T-helper 1 cell (primary cell): ENCODE data around the gene FXR2.
A peak's percentile ranks its signal among the peaks of the same experiment; 100 is the strongest.
"Not testable (repeated sequence)": the region's sequence is repeated elsewhere in the genome, so short reads cannot be mapped to it uniquely, and the experiment has no call there.

Experiments
- DNase-seq, 5 donors: peaks; one replicate each; pipeline ENCODE4 v3.0.0-alpha.2; 2012 to 2020
- total RNA-seq, 4 donors: gene quantifications; one replicate each; lab custom pipeline; 2026; lab: John Stamatoyannopoulos, UW

Gene FXR2
- 25.0 to 35.3 (median 30.8) reads per million in 4 donors for total RNA-seq

DNA sequence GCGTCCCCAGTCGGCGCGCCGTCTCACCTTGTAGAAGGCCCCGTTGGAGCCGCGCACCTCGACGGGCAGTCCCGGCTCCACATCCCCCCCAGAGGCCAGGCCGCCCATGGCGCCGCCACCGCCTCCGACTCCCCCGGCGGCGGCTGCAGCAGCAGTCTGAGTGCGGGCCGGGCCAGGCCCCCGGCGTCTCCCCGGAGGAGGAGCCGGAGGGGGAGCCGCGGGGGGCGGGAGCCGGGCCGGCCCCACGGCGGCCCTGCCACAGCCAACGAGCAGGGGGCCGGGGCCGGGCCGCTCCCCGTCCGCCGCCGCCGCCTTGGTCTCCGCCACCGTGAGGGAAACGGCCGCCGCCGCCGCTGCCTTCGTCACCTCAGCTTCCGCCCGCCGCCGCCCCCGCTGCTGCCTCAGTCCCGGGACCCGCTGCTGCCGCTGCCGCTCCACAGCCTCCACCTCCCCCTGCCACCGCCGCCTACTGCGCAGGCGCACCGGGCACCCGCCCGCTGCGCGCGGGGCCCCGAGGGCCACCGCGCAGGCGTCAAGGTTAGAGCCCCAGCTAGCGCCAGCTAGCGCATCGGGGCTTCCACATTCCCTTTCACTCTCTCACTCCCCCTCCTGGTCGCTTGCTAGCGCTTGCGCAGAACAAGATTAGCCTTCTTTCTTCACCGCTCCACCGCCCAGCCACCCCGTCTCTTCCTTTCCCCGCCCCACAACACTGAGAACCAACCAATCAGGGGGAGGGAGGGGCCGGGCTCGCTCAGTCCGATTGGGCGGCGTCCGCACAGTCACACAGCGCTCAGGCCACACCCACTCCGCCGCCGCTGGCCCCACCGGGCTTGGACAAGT, at the start of gene FXR2:
Gene FXR2, minus strand, starts transcription at position 473 of the 840 bp plus-strand sequence. Its CDS starts 365 bp downstream, at position 108.
- DNase-seq, result peak; percentile 98 to 100 (median 98)

DNA sequence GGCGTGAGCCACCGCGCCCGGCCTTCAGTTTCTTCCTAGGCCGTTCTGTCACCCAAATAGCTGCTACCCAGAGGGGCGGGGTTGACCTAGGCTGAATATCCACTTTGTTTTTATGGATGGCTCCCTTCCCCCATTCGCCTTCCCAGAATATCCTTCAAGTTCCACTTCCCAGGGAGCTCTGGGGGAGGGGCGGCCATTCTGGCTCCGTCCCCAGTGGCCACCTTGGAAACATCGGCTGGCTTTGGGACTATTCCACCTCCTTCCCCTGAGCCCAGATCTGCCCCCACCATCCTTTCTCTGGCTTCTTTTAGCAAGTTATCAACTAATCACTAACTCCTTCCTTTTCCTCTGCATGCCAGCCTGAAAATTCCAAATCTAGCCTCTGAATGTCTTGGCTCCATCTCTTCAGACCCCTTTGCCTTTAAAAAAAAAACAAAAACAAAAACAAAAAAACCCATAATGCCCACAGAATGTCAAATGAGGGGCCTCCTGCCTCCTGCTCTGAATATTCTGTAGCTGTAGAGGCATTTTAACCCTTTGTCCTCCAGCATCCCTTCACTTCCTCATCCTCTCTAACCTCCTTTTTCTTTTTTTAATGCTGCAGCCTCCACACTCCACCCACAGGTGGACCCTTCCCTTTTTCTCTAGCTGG, 42.4 kb upstream of the FXR2 start:
- no peak for DNase-seq

DNA sequence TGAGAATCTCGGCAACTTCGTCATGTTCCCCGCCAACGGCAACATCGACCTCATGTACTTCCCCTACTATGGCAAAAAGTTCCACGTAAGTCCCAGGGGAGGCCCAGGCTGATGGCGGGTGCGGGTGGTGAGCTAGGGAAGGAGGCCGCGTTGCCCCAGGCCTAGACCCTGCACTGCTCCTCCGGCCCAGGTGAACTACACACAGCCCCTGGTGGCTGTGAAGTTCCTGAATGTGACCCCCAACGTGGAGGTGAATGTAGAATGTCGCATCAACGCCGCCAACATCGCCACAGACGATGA, 40.8 kb upstream of the FXR2 start:
- no peak for DNase-seq

DNA sequence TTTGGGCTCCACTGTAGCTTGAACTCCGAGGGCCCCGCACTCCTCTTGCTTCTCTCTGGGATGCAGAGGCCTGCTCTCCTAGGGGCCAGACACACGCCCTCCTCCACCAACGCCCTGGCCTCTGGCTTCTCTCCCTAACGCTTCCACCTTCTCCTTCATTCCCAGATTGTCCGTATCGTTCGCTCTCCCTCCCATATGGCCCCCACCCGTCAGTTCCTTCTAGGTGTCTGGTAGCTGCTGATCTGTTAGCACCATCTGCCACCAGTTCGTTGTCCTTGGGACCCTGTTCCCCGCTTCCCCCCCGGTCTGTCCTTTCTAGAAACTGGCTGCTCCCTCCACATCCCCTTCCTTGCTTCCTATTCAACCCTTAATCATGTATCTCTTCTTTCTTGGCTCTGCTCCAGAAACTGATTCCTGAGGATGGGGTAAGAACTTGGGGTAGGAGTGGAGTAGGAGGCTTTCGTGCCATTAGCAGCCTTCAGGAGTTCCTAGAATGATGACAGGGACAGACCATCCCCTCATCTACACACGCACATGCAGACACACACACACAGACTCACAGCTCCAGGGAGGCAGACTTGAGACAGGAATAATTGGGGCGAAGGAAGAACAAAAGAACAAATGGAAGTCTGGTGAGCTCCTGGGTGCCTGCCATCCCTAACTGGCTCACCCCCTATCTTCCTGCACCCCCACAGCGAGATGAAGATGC, 40.3 kb upstream of the FXR2 start:
- DNase-seq, result no peak

DNA sequence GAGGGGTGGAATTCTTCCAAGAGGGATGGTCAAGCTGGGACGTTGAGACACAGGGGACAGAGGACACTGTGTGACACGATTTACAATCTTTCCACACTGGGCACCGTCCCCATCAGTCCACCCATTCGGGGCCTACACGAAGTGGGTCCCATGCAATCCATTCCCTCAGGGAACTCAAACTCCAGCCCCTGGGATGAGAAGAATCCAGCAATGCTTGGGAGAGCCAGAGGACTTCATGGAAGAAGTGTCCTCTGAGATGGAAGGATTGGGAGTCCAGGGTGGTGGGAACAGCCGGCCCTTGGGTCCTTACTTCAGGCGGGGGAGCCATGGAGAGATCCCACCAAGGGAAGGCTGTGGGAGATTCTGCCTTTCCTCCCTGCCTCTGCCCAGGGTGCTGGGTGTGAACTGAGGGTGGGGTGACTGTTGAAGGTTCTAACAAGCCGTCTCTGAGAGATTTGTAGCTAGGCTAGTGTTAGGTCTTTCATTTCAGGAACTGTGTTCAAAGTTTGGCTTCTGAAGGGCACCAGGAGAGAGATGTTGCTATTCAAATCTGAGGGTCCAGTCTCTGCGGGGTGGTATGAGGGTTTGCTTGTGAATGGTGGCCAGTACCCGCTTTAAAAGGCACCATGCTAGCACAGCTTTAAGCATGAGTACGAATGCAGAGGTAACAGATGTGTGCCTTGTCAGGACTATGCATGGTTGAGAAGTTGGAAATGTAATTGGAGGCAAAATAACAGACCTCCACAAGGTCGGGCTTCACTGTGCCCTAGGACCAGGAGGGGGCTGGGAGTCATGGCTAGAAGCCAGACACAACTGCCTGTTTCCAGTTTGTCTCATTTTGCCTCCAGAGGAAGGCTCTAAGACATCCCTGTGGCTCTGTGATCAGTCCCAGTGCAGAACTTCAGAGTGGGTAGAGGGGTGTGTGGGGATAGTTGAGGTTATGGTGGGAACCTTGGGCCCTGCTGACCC, 38.0 kb upstream of the FXR2 start:
- DNase-seq, result no peak

DNA sequence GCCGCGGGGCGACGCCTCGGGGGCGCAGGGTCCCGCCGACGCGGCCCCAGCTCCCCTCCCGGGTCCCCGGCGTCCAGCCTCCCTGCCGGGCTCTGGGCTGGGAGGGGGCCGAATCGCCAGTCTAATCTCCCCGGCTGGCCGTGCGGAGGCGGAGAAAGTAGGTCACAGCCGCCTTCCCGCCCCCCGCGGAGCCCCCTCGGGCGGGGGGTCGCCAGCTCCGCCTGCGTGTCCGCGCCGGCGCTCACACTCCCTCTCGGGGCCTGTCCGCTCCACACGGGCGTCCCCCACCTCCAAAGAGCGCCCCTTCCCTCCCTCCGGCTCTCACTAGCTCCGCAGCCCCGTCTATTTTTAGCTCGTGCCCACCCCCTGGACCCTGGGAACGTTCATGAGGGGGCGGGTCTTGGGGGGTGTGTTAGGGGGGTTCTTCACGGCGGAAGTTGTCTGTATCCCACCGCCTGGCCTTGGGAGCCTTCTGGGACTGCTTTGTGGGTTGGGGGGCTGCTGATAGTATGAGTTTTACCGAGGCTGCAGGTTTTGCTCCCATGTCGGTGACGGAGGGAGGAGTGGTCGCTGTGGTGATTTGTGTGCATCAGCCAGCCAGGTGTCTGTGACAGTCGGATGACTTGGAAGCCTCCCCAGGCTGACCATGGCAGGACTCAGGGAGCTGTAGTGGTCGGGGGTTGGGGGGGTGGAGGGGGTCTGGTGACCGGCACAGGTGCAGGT, 37.1 kb upstream of the FXR2 start:
- DNase-seq, result no peak

DNA sequence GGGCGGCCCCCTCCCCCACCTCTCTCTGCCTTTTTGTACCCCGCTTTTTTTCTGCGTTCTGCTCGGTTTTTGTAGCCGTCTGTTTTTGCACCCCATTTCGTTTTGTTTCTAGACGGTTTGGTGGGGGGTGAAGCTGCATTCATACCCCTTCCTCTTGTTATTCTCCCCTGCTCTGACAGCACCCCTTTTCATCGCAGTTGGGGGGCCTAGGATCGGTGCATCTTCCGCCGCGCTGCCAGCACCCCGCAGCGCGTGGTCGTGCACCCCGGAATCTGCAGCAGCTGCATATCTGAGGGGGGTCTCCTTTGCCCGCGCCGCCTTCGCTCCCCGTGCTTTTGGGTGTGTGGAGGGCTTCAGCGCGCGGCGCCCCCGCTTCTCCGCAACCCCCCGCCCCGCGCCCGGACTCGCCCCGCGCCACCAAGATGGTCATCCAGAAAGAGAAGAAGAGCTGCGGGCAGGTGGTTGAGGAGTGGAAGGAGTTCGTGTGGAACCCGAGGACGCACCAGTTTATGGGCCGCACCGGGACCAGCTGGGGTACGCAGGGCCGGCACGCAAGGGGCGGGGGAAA, 36.5 kb upstream of the FXR2 start:
- DNase-seq, result no peak

- peak; percentile 60 to 74 (median 64) for DNase-seq
Observed at GRCh38 chr17:7650509-7651096, 35.9 kb upstream of the FXR2 start, which contains the start of gene ATP1B2. TSS of gene ATP1B2 (plus strand) at chr17:7650926. CDS start at chr17:7651519, 593 bp downstream.

DNA sequence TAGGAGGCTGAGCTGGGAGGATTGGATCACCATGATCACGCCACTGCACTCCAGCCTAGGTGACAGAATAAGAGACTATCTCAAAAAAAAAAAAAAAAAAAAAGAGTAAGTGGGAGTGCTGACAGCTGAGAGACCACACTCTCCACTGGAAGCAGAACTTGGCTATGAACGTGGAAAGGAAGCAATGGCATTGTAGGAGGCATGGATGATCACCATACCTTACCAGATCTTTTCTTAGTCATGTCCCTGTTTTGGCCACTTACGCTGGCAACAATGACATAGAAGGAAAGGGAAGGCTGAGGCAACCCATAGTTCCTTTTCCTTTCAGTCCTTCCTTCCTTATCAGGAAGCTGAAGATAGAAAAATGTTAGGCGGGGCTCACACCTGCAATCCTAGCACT, 32.3 kb upstream of the FXR2 start:
- DNase-seq, result no peak

DNA sequence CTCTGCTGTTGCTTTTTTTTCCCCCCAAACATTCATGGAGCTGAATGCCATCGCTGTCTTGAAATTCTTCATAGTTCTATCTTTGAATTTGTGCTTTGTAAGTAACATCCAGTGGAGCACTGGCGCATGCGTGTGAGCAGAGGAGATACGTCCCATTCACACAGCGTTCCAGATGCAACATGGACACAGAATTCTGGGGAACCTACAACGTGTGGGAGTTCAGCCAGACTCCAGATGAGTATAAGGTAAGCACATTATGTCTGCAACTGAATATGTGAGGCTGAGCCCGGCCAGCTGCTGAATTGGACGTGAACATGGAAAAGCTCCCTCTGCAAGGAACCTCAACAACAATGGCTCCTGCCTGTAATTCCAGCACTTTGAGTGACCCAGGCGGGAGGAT, 31.8 kb upstream of the FXR2 start:
- no peak for DNase-seq

- peak in 1 of 5 donors; percentile 36 for DNase-seq
Observed at GRCh38 chr17:7644775-7645174, 30.1 kb upstream of the FXR2 start.

GRCh38 chr17:7641635-7642034, 26.9 kb upstream of the FXR2 start:
- DNase-seq, result not testable (repeated sequence)

DNA sequence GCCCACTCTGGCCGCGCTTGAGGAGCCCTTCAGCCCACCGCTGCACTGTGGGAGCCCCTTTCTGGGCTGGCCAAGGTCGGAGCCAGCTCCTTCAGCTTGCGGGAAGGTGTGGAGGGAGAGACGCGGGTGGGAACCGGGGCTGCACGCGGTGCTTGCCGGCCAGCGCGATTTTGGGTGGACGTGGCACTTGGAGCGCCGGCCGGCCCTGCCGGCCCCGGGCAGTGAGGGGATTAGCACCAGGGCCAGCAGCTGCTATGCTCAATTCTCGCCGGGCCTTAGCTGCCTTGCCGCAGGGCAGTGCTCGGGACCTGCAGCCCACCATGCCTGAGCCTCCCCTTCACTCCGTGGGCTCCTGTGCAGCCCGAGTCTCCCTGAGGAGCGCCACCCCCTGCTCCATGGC, 26.1 kb upstream of the FXR2 start:
- no peak for DNase-seq

GRCh38 chr17:7636163-7636562, 21.5 kb upstream of the FXR2 start:
- no peak for DNase-seq

- no peak for DNase-seq
Observed at GRCh38 chr17:7634384-7634783, 19.7 kb upstream of the FXR2 start.

GRCh38 chr17:7633093-7633492, 18.4 kb upstream of the FXR2 start:
- DNase-seq, result no peak

DNA sequence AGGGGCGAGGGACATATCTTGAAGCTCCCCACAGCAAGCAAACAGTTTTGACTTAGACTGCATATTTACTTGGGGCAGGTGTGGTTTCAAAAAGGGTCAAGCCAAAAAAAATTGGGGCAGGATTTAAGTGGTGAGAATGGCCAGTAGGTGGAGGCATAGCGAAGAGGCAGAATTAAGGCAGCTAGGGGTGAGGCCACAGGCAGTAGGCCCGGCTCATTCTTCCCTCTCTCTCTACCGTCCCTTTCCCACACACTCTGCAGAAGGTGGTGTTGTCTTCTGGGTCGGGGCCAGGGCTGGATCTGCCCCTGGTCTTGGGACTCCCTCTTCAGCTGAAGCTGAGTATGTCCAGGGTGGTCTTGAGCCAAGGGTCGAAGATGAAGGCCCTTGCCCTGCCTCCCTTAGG, 17.8 kb upstream of the FXR2 start:
- peak in 1 of 5 donors; percentile 54 for DNase-seq

DNA sequence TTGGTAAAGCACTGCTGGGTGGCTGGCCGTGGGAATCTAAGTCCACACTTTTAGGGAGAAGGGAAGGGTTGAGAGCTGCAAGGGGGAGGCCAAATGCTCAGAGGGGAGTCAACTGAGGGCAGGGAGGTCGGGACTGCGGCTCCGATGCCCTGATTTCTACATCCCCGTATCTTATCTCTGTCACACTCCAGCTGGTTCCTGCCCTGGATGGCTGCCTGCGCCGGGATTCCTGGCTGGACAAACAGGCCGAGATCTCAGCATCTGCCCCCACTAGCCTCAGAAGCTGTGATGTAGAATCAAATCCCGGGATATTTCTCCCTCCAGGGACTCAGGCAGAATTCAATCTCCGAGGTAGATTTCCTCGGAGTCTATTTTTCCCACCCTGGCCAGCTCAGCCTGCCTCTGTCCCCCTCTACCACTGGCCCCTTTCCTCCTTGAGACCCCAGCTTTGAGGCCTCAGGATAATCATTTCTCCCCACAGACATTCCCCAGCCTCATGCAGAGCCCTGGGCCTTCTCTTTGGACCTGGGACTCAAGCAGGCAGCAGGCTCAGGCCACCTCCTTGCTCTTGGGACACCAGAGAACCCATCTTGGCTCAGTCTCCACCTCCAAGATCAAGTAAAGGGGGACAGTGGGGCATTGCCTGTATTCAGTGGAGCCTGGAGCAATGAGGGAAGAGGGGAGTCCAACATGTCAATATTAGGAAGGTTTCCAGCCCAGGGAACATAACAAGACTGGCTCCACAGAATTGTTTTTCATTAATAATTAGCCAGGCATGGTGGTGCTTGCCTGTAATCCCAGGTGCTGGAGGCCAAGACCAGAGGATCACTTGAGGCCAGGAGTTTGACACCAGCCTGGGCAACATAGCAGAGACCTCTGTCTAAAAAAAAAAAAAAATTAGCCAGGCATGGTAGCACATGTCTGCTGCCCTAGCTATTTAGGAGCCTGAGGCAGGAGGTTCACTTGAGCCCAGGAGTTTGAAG, 17.0 kb upstream of the FXR2 start:
- DNase-seq, result no peak

GRCh38 chr17:7629939-7630571, 15.4 kb upstream of the FXR2 start, which contains the start of gene SHBG:
TSS of gene SHBG (plus strand) at chr17:7630135. CDS start at chr17:7630173, 38 bp downstream.
- DNase-seq, result no peak
